Stimulated activated naive CD8-positive, alpha-beta T cell treated with anti-CD3 and anti-CD28 coated beads, Interleukin-15, Interleukin-2, amounts not matched to agents 100 U/mL and 50 U/mL, for 24 hours (primary cell): ENCODE data around the gene DUS3L.
"Not testable (repeated sequence)": the region's sequence is repeated elsewhere in the genome, so short reads cannot be mapped to it uniquely, and the experiment has no call there.

ENCODE experiments used
- ATAC-seq: fragments of 150-1000 bp; cut with Tn5 transposase; one replicate; pipeline ENCODE4 v1.10.0; 2021
- DNase-seq: peaks from one replicate; pipeline ENCODE4 v3.0.0; 2021

The DUS3L gene

DNA sequence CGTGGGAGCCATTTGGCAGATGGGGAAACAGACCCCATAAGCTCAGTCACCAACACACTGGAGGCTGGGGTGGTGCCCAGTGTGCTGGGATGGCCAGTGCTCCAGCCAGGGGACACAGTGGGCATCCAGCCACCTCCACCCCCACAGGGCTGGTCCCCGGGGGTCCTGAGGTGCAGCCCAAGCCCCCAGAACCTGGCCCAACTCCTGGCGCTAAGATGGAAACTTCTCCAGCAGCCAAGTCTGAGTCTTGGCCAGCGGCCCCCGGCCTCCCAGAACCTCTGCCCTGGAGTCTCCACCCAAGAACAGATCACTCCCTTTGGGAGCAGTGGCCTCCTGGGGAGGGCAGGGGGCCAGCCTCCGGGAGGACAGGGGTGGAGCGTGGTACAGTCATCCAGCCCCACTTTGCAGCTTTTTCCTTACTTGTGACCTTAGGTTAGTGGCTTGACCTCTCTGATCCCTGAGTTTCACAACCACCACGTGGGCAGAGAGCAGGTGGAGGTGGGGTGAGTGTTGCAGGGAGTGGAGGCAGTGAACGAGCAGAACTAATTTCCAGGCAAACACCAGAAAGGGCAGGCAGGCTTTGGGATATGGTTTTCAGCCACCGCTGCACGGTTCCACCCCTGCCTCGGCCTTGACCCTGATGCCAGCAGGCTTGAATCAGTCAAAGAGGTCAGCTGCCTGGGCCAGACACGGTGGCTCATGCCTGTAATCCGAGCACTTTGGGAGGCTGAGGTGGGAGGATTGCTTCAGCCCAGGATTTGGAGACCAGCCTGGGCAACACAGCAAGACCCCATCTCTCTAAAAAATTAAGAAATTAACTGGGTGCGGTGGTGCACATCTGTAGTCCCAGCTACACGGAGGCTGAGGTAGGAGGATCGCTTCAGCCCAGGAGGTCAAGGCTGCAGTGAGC lies 9.7 kb upstream of the DUS3L start:
- no peak for DNase-seq
- no peak for ATAC-seq

GRCh38 chr19:5799247-5800241 lies 8.6 kb upstream of the DUS3L start:
- no peak for ATAC-seq
- DNase-seq = no peak

DNA sequence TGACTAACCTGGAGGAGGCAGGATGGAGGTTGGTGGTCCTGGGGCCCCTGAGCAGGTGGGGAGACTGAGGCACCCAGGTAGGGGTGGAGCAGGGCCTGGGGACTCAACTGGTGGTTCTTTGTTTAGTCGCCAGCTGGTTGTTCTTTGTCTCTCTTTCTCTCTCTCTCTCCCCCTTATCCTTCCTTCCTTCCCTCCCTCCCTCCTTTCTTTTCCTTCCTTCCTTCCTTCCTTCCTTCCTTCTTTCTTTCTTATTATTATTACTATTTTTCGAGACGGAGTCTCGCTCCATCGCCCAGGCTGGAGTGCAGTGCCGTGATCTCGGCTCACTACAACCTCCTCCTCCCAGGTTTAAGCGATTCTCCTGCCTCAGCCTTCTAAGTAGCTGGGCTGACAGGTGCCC lies 7.3 kb upstream of the DUS3L start:
- ATAC-seq (no peak), DNase-seq (no peak)

DNA sequence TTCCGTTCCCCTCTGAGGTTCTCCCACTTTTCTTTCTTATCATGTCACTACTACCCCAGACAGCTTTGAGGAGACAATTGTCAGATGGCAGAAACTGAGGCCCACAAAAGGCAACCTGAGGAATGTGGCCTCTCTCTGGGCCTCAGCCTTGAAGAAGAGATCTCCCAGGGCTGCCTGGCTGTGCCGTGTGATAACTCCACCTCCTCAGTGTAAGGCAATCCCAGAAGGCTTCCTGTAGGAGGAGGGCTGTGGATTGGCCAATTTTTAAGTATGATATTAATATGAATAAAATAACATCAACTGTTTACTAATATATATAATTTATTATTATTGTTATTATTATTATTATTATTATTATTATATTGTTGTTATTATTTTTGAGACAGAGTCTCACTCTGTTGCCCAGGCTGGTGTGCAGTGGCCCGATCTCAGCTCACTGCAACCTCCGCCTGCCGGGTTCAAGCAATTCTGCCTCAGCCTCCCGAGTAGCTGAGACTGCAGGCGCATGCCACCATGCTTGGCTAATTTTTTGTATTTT lies 4.5 kb upstream of the DUS3L start:
- ATAC-seq = no peak
- DNase-seq = no peak

GRCh38 chr19:5793188-5793587 lies 2.2 kb upstream of the DUS3L start:
- no peak for ATAC-seq

DNA sequence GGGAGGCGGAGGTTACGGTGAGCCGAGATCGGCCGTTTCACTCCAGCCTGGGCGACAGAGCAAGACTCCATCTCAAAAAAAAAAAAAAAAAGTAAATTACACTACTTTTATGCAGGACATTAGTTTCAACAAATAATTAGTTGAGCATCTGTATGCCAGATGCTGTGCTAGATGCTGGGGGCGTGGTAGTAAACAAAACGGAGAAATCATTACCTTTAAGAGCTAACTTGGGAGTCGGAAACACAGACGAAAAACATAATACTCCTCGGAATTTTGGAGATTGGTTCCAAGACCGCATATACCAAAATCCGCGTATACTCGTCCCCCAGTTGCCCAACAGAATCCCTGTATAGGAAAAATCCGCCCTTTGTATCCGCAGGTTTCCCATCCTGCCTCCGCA lies 1.3 kb upstream of the DUS3L start:
- no peak for ATAC-seq

More at GRCh38 chr19:5793188-5793587, 2.2 kb upstream of the DUS3L start:
- no peak for DNase-seq

GRCh38 chr19:5789886-5790558 lies 941 bp downstream of the DUS3L start:
- DNase-seq (no peak), ATAC-seq (no peak)

More for the DNA sequence above, 1.3 kb upstream of the DUS3L start:
- no peak for DNase-seq

GRCh38 chr19:5789351-5789761 lies 1.6 kb downstream of the DUS3L start:
- ATAC-seq = no peak
- DNase-seq = no peak

DNA sequence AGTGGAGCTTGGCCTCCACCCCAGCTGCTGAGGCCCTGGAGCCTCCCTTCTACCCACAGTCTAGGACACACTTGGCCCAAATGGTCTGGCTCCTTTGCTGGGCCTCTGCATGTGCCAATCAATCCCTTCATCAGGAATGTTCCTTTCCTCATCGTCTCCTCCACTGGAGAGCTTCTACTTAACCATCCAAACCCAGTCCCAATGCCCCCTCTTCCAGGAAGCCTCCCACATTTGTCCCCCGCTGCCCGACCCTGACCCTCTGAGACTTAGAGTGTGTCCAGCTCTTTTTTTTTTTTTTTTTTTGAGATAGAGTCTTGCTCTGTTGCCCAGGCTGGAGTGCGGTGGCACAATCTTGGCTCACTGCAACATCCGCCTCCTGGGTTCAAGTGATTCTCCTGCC lies 2.5 kb downstream of the DUS3L start:
- DNase-seq (no peak), ATAC-seq (no peak)

DNA sequence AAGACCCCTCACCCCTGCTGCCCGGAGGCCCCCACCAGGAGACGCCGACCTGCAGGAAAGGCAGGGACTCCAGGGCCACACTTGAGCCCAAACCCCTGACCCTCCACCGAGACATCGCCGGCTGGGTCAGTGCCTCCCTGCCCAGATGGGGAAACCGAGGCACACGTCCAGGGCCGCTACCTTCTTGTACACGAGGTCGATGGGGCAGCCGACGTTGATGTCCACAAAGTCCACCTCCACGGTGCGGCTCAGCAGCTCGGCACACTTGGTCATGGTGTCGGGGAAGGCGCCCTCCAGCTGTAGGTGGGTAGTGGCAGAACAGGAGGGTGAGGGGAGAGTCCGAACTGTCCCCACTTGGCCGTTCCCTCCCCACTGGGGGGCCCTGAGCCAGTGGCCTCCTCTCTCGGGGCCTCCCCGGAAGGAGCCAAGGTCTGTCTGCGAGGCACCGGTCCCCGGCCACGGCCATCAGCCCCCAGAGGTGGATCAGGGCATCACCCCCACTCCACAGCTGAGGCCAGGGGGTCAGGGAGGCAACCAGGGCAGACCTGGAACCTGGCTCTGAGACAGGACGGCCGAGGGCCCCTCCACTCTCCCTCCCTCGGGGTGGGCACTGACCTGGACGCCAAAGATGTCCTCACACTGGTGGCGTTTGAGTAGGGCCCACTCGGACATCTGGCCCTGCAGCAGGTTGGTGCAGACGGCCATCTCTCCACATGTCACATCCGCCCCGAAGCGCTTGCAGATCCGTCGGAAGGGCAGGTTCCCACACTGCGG lies 3.4 kb downstream of the DUS3L start:
- no peak for ATAC-seq
- no peak for DNase-seq

DNA sequence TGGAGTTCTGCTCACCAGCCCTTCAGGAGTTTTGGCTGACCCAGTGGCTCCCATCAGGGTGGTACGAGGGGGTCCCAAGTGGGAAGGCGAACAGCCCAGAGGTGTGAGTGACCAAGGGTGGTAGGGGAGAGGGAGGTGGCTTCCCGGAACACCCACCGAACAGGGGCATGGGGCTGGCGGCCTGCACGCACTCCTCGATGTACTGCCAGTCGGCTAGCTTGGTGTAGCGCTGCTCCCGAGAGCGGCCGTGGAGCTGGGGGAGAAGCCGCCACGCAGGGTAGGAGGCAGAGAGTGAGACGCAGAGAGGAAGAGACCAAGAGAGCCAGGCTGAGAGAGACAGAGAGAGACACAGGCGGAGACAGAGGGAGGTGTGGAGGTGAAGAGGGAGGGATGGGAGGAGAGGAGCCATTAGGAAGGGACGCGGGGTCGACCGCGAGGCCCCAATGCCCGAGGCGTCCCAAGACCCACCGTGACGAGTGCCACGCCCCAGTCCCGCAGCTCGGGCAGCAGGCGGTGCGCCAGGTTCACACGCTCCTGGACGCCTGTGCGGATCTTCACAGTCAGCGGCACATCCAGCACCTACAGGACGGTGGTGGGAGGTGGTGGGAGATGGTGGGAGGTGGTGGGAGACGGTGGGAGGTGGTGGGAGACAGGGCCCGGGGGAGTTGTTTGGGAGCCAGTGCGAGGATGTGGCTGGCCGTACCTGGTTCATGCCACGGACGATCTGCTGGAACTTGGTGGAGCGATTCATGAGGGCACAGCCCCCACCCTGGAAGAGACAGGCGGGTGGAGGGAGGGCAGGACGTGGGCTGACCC lies 4.2 kb downstream of the DUS3L start:
- DNase-seq = no peak
- no peak for ATAC-seq

DNA sequence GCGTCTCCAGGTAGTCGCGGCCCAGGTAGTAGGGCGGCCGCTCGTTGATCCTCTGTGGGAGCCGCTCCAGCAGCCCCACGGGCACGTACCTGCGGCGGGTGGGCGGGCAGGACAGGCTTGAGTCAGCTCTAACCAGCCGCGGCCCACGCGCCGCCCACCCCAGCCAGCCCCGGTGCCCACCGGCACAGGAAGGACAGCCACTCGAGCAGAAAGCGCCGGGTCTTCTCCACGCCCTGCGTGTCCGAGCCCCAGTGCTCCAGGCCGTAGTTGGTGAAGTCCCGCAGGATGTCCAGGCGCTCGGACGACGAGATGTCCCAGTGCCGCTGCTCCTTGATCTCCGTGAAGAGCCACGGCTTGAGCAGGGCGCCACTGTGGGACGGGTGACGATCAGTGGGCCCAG lies 5.5 kb downstream of the DUS3L start:
- DNase-seq (no peak), ATAC-seq (no peak)

GRCh38 chr19:5784581-5785147 lies 6.3 kb downstream of the DUS3L start, which contains the start of gene PRR22:
Gene PRR22, minus strand, starts transcription at chr19:5784746. Its CDS starts 86 bp downstream, at chr19:5784660.
- ATAC-seq (no peak), DNase-seq (no peak)

DNA sequence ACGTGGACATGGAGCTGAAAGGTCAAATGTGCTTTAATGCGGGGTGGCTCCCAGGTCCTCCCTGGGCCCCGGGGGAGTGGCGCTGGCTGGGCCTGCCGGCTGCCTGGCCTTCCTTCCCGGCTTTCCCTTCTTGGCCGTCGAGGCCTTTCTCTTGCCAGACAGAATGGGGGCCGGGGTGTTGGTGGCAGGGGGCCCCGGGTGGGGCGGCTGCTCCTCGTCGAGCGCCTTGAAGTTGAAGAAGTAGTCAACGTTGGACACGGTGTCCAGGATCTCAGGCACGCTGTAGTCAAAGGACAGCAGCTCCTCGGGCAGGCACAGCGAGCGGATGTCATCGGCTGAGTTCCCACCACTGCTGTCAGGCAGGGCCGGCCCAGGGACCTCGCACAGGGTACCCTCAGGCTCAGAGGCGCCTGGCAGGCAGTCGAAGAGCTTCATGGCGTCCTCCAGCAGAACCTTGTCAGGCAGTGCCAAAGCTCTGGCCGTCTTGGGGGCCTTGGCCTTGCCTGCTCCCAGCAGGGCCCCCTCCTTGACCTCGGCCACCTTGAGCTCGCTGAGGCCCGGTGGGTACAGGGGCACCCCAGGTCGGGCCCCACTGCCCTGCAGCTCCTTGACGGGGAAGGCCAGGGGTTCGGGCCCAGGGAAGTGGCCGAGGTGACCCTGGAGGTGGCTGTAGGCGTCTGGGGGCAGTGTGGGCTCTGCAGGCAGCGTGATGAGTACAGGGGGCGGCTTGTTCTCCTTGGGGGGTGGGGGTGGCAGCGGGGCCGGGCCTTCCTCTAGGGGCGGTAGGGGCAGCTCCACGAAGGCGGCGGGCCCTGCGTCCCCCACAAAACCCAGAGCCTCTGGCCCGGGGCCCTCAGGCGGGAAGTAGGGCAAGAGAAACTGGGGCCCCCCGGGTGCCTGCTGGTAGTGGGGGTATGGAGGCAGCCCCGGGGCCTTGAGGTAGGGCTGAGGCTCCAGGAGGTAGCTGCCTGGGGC lies 7.7 kb downstream of the DUS3L start:
- ATAC-seq (no peak), DNase-seq (no peak)

GRCh38 chr19:5782322-5782721 lies 8.6 kb downstream of the DUS3L start:
- no peak for DNase-seq
- ATAC-seq = no peak

DNA sequence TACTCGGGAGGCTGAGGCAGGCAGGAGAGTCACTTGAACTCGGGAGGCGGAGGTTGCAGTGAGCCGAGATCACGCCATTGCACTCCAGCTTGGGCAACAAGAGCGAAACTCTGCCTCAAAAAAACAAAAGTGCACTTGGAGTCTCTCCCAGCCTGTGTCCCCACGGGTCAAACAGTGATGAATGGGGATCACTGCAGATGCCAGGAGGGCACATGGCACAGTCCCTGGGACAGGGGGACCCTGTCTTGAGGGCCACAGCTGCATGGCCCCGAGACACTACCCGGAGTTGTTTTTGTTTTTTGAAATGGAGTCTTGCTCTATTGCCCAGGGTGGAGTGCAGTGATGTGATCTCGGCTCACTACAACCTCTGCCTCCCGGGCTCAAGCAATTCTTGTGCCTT lies 10.0 kb downstream of the DUS3L start:
- not testable (repeated sequence) for ATAC-seq, DNase-seq

- ATAC-seq (no peak), DNase-seq (no peak)
Observed at GRCh38 chr19:5778402-5778801, 12.6 kb downstream of the DUS3L start.

DNA sequence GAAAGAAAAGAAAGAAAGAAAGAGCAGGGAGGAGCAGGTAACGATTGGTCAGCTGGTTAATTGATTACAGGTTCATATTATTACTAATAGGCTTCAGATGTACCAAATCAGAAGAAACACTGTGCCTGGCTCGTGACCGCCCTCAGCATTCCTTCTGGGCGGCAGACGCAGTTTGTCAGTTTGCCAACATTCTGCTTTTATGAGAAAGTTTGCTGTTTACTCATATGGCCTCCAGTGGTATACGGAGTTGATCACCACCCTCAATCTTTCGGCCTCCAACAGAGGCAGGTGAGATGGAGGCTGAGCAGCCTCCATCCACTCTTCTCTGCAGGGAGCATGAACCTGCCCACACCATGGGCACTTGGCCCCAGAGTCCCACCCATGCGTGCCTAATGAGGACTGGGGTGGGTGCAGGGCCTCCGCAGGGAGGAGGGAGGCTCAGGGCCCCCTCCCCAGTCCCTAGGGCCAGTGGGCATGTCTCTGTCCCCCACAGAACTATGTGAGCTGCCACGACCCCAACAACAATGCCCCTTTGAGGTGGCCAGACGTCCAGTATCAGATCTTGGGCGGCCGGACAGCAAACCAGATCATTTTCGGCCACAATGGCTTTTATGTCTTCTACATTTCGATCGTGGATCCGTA lies 15.2 kb downstream of the DUS3L start:
- no peak for ATAC-seq

More for the DNA sequence above, 15.2 kb downstream of the DUS3L start:
- no peak for DNase-seq
